ENCODE results near the gene PRPF40B. TPM values are rescaled to one million over a fixed set of nuclear protein-coding genes. Genes with fewer than 3 reads are reported as not detected.

The PRPF40B gene
- polyA plus RNA-seq, 4 donors, result 2.5 to 15.6 (median 6.5) TPM

DNA sequence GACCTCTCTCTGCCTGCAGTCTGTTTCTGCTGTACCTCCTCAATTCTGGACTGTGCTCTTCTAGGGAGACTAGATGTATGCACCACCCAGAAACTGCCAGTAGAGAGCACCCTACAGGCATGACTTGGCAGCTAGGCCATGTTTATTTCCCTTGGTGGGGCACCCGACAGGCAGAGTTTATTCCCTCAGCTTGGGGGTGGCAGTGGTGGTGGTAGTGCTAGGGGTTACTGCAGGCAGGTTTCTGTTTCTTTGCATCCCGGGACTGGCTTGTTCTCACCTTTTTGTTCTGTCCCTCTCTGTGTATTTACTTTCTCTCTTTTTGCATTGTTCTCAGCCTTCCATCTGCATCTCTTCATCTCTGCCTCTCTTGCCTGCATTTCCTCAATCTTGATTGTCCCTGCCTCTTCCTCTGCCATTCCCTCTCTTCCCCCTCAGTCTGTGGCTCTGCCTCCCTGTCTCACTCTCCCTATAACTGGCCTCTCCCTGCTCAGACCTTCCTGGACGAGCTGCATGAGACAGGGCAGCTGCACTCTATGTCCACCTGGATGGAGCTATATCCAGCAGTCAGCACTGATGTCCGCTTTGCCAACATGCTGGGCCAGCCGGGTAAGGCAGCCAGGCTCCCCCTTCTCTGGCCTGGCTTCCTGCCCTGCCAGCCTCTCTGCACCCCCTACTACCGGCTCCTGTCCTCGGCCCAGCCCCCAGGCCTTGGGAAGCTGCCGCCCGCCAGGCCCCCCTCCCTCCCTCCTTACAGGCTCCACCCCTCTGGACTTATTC is 13.8 kb downstream of the PRPF40B start:
- WGBS, 3 donors, result 38 to 71% (median 55%) methylated on average over 9 of the region's 9 CpGs
- Histone ChIP-seq H3K4me3 (ENCODE audit: low read depth in 1 of 3, low read length in 3 of 3) (no peak overlapping the region), H3K4me1 (ENCODE audit: control insufficient read depth in 3 of 3, insufficient read depth in 2 of 3, low read depth in 1 of 3, low read length in 2 of 3) (peaks cover 0 to 24% (median 0%) of the 10 kb centered on the region in 3 donors), H3K36me3 (ENCODE audit: control insufficient read depth in 3 of 3, insufficient read depth in 2 of 3, low read depth in 1 of 3, low read length in 3 of 3) (peaks cover 0 to 53% (median 0%) of the 10 kb centered on the region in 3 donors), H3K27me3 (ENCODE audit: control insufficient read depth in 3 of 3, insufficient read depth in 3 of 3, low read length in 3 of 3) (no peaks in the 10 kb centered on the region), H3K27ac (ENCODE audit: low read depth in 1 of 3, low read length in 2 of 3) (peak overlapping the region in 1 of 3 donors; percentile 19), H3K9me3 (ENCODE audit: control insufficient read depth in 2 of 2, insufficient read depth in 1 of 2, low read depth in 1 of 2, low read length in 1 of 2) (no peaks in the 10 kb centered on the region)
- peak; percentile 59 for DNase-seq
- FAIRE-seq, result no peak

DNA sequence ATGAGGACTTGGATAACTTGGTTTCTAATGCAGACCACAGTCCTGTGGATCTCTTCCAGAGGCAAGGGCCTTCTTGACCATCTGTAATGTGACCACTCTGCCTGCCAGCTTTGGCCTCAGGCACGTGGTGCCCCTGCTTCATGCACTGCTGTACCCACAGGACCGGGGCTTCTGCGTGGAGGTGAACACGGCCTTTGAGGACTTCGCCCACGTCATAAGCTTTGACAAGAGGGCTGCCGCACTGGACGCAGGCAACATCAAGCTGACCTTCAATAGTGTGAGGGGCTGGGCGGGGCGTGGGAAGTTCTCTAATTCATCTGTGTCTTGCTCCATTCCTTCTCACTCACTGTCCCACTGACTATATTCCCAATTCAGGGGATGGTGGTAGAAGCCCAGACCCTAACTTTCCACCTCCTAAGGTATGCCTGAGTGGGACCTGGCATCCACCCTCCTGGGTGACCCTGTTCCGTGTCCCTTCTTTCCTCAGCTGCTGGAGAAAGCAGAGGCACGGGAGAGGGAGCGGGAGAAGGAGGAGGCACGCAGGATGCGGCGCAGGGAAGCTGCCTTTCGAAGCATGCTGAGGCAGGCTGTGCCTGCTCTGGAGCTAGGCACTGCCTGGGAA is 18.5 kb downstream of the PRPF40B start:
- H3K9me3 ChIP-seq (ENCODE audit: control insufficient read depth in 2 of 2, insufficient read depth in 1 of 2, low read depth in 1 of 2, low read length in 1 of 2), result no peaks in the 10 kb centered on the region
- DNase-seq (no peak), FAIRE-seq (no peak)
- H3K27me3 ChIP-seq (ENCODE audit: control insufficient read depth in 3 of 3, insufficient read depth in 3 of 3, low read length in 3 of 3), result no peaks in the 10 kb centered on the region
- H3K27ac ChIP-seq (ENCODE audit: low read depth in 1 of 3, low read length in 2 of 3), result peak overlapping the region; percentile 50 to 84 (median 72)
- no peak overlapping the region for H3K4me3 ChIP-seq (ENCODE audit: low read depth in 1 of 3, low read length in 3 of 3)
- 88 to 96% (median 93%) methylated on average over 15 to 17 of the region's 17 CpGs for WGBS, 3 donors
- peaks cover 0 to 34% (median 0%) of the 10 kb centered on the region in 3 donors for H3K4me1 ChIP-seq (ENCODE audit: control insufficient read depth in 3 of 3, insufficient read depth in 2 of 3, low read depth in 1 of 3, low read length in 2 of 3)
- H3K36me3 ChIP-seq (ENCODE audit: control insufficient read depth in 3 of 3, insufficient read depth in 2 of 3, low read depth in 1 of 3, low read length in 3 of 3), result peaks cover 0 to 56% (median 0%) of the 10 kb centered on the region in 3 donors

DNA sequence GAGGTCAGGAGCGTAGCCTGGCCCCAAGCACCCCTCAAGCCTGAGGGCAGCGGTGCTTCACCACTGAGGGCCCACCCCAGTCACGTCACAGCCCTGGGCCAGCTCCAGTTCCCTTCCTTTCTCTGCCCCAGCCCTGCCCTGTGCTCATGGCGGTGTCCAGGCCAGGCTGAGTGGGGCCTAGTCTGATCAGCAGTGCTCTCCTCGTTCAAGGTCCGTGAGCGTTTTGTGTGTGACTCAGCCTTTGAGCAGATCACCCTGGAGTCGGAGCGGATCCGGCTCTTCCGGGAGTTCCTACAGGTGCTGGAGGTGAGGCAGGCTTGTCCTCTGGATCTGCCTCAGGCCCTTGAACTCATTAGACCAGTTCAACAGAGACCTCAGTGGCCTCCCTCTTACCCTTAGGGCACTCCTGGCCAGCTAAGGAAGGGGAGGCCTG is 19.0 kb downstream of the PRPF40B start:
- Histone ChIP-seq H3K27ac (ENCODE audit: low read depth in 1 of 3, low read length in 2 of 3) (peak overlapping the region; percentile 50 to 84 (median 72)), H3K27me3 (ENCODE audit: control insufficient read depth in 3 of 3, insufficient read depth in 3 of 3, low read length in 3 of 3) (no peaks in the 10 kb centered on the region), H3K4me3 (ENCODE audit: low read depth in 1 of 3, low read length in 3 of 3) (no peak overlapping the region), H3K9me3 (ENCODE audit: control insufficient read depth in 2 of 2, insufficient read depth in 1 of 2, low read depth in 1 of 2, low read length in 1 of 2) (no peaks in the 10 kb centered on the region), H3K4me1 (ENCODE audit: control insufficient read depth in 3 of 3, insufficient read depth in 2 of 3, low read depth in 1 of 3, low read length in 2 of 3) (peaks cover 0 to 31% (median 0%) of the 10 kb centered on the region in 3 donors), H3K36me3 (ENCODE audit: control insufficient read depth in 3 of 3, insufficient read depth in 2 of 3, low read depth in 1 of 3, low read length in 3 of 3) (peaks cover 0 to 57% (median 0%) of the 10 kb centered on the region in 3 donors)
- no peak for FAIRE-seq
- DNase-seq, result peak; percentile 44 to 95
- WGBS, 3 donors, result 39 to 74% (median 51%) methylated on average over 11 of the region's 11 CpGs

DNA sequence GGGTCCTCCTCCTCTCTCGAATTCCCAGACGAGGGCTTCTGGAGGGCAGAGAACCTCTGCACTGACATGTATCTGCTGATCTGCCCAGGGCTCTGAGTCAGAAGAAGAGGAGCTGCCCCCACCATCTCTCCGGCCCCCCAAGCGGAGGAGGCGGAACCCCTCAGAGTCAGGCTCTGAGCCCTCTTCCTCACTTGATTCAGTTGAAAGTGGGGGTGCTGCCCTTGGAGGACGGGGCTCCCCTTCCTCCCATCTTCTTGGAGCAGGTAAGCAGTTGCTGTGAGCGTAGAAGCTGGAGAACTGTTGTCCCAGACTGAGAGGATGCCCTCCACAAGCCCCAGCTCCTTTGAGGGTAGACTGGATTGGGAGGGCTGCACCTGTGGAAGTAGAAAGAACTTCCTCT is 19.8 kb downstream of the PRPF40B start:
- Histone ChIP-seq H3K4me1 (ENCODE audit: control insufficient read depth in 3 of 3, insufficient read depth in 2 of 3, low read depth in 1 of 3, low read length in 2 of 3) (peaks cover 0 to 34% (median 0%) of the 10 kb centered on the region in 3 donors), H3K9me3 (ENCODE audit: control insufficient read depth in 2 of 2, insufficient read depth in 1 of 2, low read depth in 1 of 2, low read length in 1 of 2) (no peaks in the 10 kb centered on the region), H3K27me3 (ENCODE audit: control insufficient read depth in 3 of 3, insufficient read depth in 3 of 3, low read length in 3 of 3) (no peaks in the 10 kb centered on the region), H3K36me3 (ENCODE audit: control insufficient read depth in 3 of 3, insufficient read depth in 2 of 3, low read depth in 1 of 3, low read length in 3 of 3) (peaks cover 0 to 61% (median 0%) of the 10 kb centered on the region in 3 donors), H3K4me3 (ENCODE audit: low read depth in 1 of 3, low read length in 3 of 3) (no peak overlapping the region), H3K27ac (ENCODE audit: low read depth in 1 of 3, low read length in 2 of 3) (peak overlapping the region in 1 of 3 donors; percentile 71)
- FAIRE-seq, result no peak
- no peak for DNase-seq
- 90 to 95% (median 93%) methylated on average over 7 of the region's 7 CpGs for WGBS, 3 donors

DNA sequence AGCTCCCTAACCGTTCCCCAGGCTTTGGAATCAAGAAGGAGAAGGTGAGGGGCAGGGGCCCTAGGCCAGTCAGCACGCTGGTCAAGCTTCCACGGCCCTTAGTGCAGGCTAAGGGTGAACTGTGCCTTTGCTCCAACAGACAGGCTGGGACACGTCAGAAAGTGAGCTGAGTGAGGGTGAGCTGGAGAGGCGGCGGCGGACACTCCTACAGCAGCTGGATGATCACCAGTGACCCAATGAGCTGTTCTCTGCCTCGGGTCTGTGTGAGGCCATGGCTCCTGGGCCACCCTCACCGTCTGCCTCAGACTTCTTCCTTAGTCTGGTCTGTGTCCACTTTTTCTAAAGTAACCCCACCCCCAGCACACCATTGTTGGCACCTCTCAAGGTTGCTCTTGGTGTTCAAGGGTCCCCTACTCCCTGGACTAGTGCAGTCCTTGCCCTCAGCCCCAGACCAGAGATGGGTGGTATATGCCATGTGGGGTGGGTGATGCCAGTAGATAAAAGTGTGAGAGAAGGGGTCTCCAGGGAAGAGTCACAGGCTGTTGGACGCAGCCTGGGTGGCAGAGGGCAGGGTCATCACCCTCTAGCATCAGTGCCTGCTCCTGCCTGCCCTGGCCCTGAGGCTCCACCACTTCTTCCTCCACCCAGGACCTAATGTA is 20.7 kb downstream of the PRPF40B start:
- DNase-seq (no peak), FAIRE-seq (no peak)
- H3K36me3 ChIP-seq (ENCODE audit: control insufficient read depth in 3 of 3, insufficient read depth in 2 of 3, low read depth in 1 of 3, low read length in 3 of 3), result peaks cover 0 to 70% (median 0%) of the 10 kb centered on the region in 3 donors
- H3K4me3 ChIP-seq (ENCODE audit: low read depth in 1 of 3, low read length in 3 of 3), result no peak overlapping the region
- peak overlapping the region in 1 of 3 donors; percentile 18 for H3K27ac ChIP-seq (ENCODE audit: low read depth in 1 of 3, low read length in 2 of 3)
- H3K9me3 ChIP-seq (ENCODE audit: control insufficient read depth in 2 of 2, insufficient read depth in 1 of 2, low read depth in 1 of 2, low read length in 1 of 2), result no peaks in the 10 kb centered on the region
- 70 to 86% (median 80%) methylated on average over 10 of the region's 10 CpGs for WGBS, 3 donors
- no peaks in the 10 kb centered on the region for H3K27me3 ChIP-seq (ENCODE audit: control insufficient read depth in 3 of 3, insufficient read depth in 3 of 3, low read length in 3 of 3)
- H3K4me1 ChIP-seq (ENCODE audit: control insufficient read depth in 3 of 3, insufficient read depth in 2 of 3, low read depth in 1 of 3, low read length in 2 of 3), result peaks cover 0 to 44% (median 0%) of the 10 kb centered on the region in 3 donors

DNA sequence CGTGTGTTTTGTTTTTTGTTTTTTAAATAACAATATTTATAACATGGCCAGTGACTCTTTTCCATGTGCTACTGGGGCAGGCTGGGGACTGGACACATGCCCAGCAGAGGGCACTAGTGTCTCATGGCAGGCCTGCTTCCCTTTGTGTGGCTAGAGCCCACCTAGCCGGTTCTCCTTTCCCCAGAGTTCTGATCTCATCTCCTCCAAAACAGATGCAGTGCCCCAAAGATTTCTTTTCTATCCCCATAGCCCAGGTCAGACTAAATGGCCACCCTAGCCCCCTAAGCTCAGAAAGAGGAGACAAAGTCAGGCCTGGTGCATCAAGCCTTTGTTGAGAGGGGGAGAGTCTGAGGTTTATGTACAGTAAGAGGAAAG is 21.2 kb downstream of the PRPF40B start:
- Histone ChIP-seq H3K27me3 (ENCODE audit: control insufficient read depth in 3 of 3, insufficient read depth in 3 of 3, low read length in 3 of 3) (no peaks in the 10 kb centered on the region), H3K36me3 (ENCODE audit: control insufficient read depth in 3 of 3, insufficient read depth in 2 of 3, low read depth in 1 of 3, low read length in 3 of 3) (peaks cover 0 to 75% (median 0%) of the 10 kb centered on the region in 3 donors), H3K9me3 (ENCODE audit: control insufficient read depth in 2 of 2, insufficient read depth in 1 of 2, low read depth in 1 of 2, low read length in 1 of 2) (no peaks in the 10 kb centered on the region), H3K27ac (ENCODE audit: low read depth in 1 of 3, low read length in 2 of 3) (peak overlapping the region in 1 of 3 donors; percentile 36), H3K4me3 (ENCODE audit: low read depth in 1 of 3, low read length in 3 of 3) (no peak overlapping the region), H3K4me1 (ENCODE audit: control insufficient read depth in 3 of 3, insufficient read depth in 2 of 3, low read depth in 1 of 3, low read length in 2 of 3) (peaks cover 0 to 49% (median 0%) of the 10 kb centered on the region in 3 donors)
- FAIRE-seq (no peak), DNase-seq (peak; percentile 68 to 80)
- 3 to 16% (median 8%) methylated on average over 2 of the region's 2 CpGs for WGBS, 3 donors

DNA sequence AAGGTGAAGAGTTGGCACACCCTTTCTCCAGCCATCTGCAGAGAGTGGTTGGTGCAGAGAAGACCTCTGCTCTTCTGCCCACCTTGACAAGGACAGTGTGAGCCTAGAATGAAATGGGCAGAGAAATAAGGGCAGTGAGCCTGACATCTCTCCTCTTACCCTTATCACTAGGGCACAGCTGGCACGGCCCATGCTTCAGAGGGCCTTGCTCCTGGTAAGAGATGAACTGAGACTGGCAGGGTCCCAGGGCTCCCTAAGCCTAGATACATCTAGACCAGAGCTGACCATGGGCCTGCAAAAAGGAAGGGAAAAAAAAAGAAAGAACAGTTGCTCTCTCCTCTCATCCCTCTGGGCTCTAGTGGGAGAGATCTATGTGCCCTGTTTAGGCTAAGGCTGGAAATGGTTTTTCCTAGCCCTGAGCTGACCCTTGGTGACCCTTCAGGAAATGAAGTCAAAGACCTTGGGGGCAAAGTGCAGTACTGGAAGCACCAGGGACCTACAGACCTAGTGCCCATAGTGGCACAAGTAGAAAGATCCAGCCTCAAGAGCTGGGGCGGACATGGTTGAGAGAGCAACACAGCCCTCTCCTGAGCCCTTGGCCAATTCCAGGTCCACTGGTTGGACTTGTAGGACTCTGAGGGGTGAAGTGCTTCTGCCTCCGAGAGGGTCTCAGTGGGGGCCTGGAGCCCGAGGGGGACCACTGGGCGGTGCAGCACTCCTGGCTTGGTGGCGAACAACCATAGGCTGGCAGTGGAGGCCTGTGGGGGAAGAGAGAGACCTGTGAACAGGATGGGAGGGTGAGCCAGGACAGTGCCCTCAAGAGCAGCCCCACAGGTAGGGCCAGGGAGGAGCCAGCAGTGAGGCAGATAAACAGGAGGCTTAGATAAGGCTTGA is 22.0 kb downstream of the PRPF40B start:
- H3K4me1 ChIP-seq (ENCODE audit: control insufficient read depth in 3 of 3, insufficient read depth in 2 of 3, low read depth in 1 of 3, low read length in 2 of 3), result peaks cover 0 to 57% (median 0%) of the 10 kb centered on the region in 3 donors
- peaks cover 0 to 75% (median 0%) of the 10 kb centered on the region in 3 donors for H3K36me3 ChIP-seq (ENCODE audit: control insufficient read depth in 3 of 3, insufficient read depth in 2 of 3, low read depth in 1 of 3, low read length in 3 of 3)
- H3K4me3 ChIP-seq (ENCODE audit: low read depth in 1 of 3, low read length in 3 of 3), result no peak overlapping the region
- DNase-seq, result no peak
- no peak for FAIRE-seq
- WGBS, 3 donors, result 92 to 94% (median 93%) methylated on average over 6 of the region's 6 CpGs
- no peaks in the 10 kb centered on the region for H3K27me3 ChIP-seq (ENCODE audit: control insufficient read depth in 3 of 3, insufficient read depth in 3 of 3, low read length in 3 of 3)
- peak overlapping the region in 1 of 3 donors; percentile 6 for H3K27ac ChIP-seq (ENCODE audit: low read depth in 1 of 3, low read length in 2 of 3)
- H3K9me3 ChIP-seq (ENCODE audit: control insufficient read depth in 2 of 2, insufficient read depth in 1 of 2, low read depth in 1 of 2, low read length in 1 of 2), result no peaks in the 10 kb centered on the region

Data from small intestine (tissue), 7 donors.